Measurements from ENCODE around the gene GPR157.
"Not testable (repeated sequence)": the region's sequence is repeated elsewhere in the genome, so short reads cannot be mapped to it uniquely, and the experiment has no call there.

GPR157 gene

GRCh38 chr1:9118186-9118585 lies 10.7 kb downstream of the GPR157 start:
- DNase-seq (ENCODE audit: low read depth in 2 of 2) = no peak

- DNase-seq (ENCODE audit: low read depth in 2 of 2) = no peak
These were observed 13.3 kb downstream of the GPR157 start for GRCh38 chr1:9115351-9116205.

GRCh38 chr1:9112961-9113880 lies 15.7 kb downstream of the GPR157 start:
- no peak for DNase-seq (ENCODE audit: low read depth in 2 of 2)

- DNase-seq (ENCODE audit: low read depth in 2 of 2) = no peak
These were observed 16.9 kb downstream of the GPR157 start for GRCh38 chr1:9111957-9112356.

GRCh38 chr1:9111357-9111691 lies 17.6 kb downstream of the GPR157 start:
- no peak for DNase-seq (ENCODE audit: low read depth in 2 of 2)

- DNase-seq (ENCODE audit: low read depth in 2 of 2) = peak; percentile 59 to 71
These were observed 18.1 kb downstream of the GPR157 start for GRCh38 chr1:9110669-9111356.

GRCh38 chr1:9108056-9108665 lies 20.7 kb downstream of the GPR157 start:
- no peak for DNase-seq (ENCODE audit: low read depth in 2 of 2)

- DNase-seq (ENCODE audit: low read depth in 2 of 2) = no peak
These were observed 21.8 kb downstream of the GPR157 start for GRCh38 chr1:9107136-9107535.

GRCh38 chr1:9106286-9106685 lies 22.6 kb downstream of the GPR157 start:
- no peak for DNase-seq (ENCODE audit: low read depth in 2 of 2)

GRCh38 chr1:9105336-9105867 lies 23.5 kb downstream of the GPR157 start:
- no peak for DNase-seq (ENCODE audit: low read depth in 2 of 2)

GRCh38 chr1:9101510-9102146 lies 27.3 kb downstream of the GPR157 start:
- no peak for DNase-seq (ENCODE audit: low read depth in 2 of 2)

- no peak for DNase-seq (ENCODE audit: low read depth in 2 of 2)
These were observed 28.3 kb downstream of the GPR157 start for GRCh38 chr1:9100471-9101043.

GRCh38 chr1:9099555-9099954 lies 29.3 kb downstream of the GPR157 start:
- DNase-seq (ENCODE audit: low read depth in 2 of 2) = no peak

- no peak for DNase-seq (ENCODE audit: low read depth in 2 of 2)
These were observed 30.8 kb downstream of the GPR157 start for GRCh38 chr1:9097947-9098705.

GRCh38 chr1:9095818-9096217 lies 33.1 kb downstream of the GPR157 start:
- no peak for DNase-seq (ENCODE audit: low read depth in 2 of 2)

GRCh38 chr1:9093996-9094595 lies 34.8 kb downstream of the GPR157 start:
- not testable (repeated sequence) for DNase-seq (ENCODE audit: low read depth in 2 of 2)

GRCh38 chr1:9093581-9093980 lies 35.3 kb downstream of the GPR157 start:
- DNase-seq (ENCODE audit: low read depth in 2 of 2) = no peak

- DNase-seq (ENCODE audit: low read depth in 2 of 2) = no peak
These were observed 35.8 kb downstream of the GPR157 start for GRCh38 chr1:9093091-9093490.

- DNase-seq (ENCODE audit: low read depth in 2 of 2) = no peak
These were observed 40.1 kb downstream of the GPR157 start for GRCh38 chr1:9088807-9089206.
